Measurements from ENCODE around the gene DNAJC25.
"Not testable (repeated sequence)": the region's sequence is repeated elsewhere in the genome, so short reads cannot be mapped to it uniquely, and the experiment has no call there.

Gene DNAJC25

GRCh38 chr9:111663301-111663823 is 32.2 kb downstream of the DNAJC25 start:
- no peak for DNase-seq (ENCODE audit: low read depth, low spot score)

- no peak for DNase-seq (ENCODE audit: low read depth, low spot score)
Measured at GRCh38 chr9:111668026-111668573, 37.0 kb downstream of the DNAJC25 start.

- DNase-seq (ENCODE audit: low read depth, low spot score): not testable (repeated sequence)
Measured at GRCh38 chr9:111668601-111669000, 37.5 kb downstream of the DNAJC25 start.

- DNase-seq (ENCODE audit: low read depth, low spot score): no peak
Measured at GRCh38 chr9:111674319-111674718, 43.2 kb downstream of the DNAJC25 start.

- no peak for DNase-seq (ENCODE audit: low read depth, low spot score)
Measured at GRCh38 chr9:111676116-111676515, 45.0 kb downstream of the DNAJC25 start.

GRCh38 chr9:111678293-111678692 is 47.2 kb downstream of the DNAJC25 start:
- no peak for DNase-seq (ENCODE audit: low read depth, low spot score)

GRCh38 chr9:111679199-111679598 is 48.1 kb downstream of the DNAJC25 start:
- DNase-seq (ENCODE audit: low read depth, low spot score): no peak

GRCh38 chr9:111683392-111683791 is 52.3 kb downstream of the DNAJC25 start:
- DNase-seq (ENCODE audit: low read depth, low spot score): no peak

GRCh38 chr9:111691672-111692329 is 60.7 kb downstream of the DNAJC25 start:
- DNase-seq (ENCODE audit: low read depth, low spot score): peak; percentile 28

GRCh38 chr9:111696796-111697195 is 65.7 kb downstream of the DNAJC25 start:
- DNase-seq (ENCODE audit: low read depth, low spot score): no peak

GRCh38 chr9:111700776-111701175 is 69.6 kb downstream of the DNAJC25 start:
- no peak for DNase-seq (ENCODE audit: low read depth, low spot score)

Measured in smooth muscle cell of the brain vasculature (primary cell).